Osteocyte (in vitro differentiated cells): Measurements from ENCODE around the gene PRKG1. TPM values are rescaled to one million over a fixed set of nuclear protein-coding genes. Genes with fewer than 3 reads are reported as not detected.

ENCODE experiments used
- DNase-seq: peaks from one replicate; pipeline ENCODE4 v3.0.0; 2021; ENCODE audit warnings: mixed read lengths; ENCODE audit not compliant: unreplicated experiment; ENCODE audit errors: extremely low spot score
- H3K27ac Mint-ChIP-seq: one replicate; pipeline ENCODE4 v1.8.0; 2021; ENCODE audit warnings: mild to moderate bottlenecking, mixed read lengths; ENCODE audit not compliant: unreplicated experiment
- H3K27me3 Mint-ChIP-seq: one replicate; pipeline ENCODE4 v1.8.0; 2021; ENCODE audit warnings: mixed read lengths; ENCODE audit not compliant: unreplicated experiment
- H3K36me3 Mint-ChIP-seq: one replicate; pipeline ENCODE4 v1.8.0; 2021; ENCODE audit warnings: mixed read lengths; ENCODE audit not compliant: unreplicated experiment
- H3K4me1 Mint-ChIP-seq: one replicate; pipeline ENCODE4 v1.8.0; 2021; ENCODE audit warnings: mixed read lengths; ENCODE audit not compliant: unreplicated experiment
- H3K4me3 Mint-ChIP-seq: one replicate; pipeline ENCODE4 v1.8.0; 2021; ENCODE audit warnings: mild to moderate bottlenecking, moderate library complexity, mixed read lengths; ENCODE audit not compliant: unreplicated experiment
- H3K9me3 Mint-ChIP-seq: one replicate; pipeline ENCODE4 v1.8.0; 2021; ENCODE audit warnings: mixed read lengths; ENCODE audit not compliant: unreplicated experiment
- CTCF ChIP-seq: fragments of 200-600 bp; sonication (generic); IDR thresholded peaks from 2 replicates; pipeline ENCODE4 v1.5.0; 2021; ENCODE audit warnings: antibody characterized with exemption, mild to moderate bottlenecking, moderate library complexity
- total RNA-seq: library from RNA; stranded (reverse); gene quantifications from 2 replicates; pipeline ENCODE4 v1.2.1, GENCODE V29; 2021

PRKG1 gene
- total RNA-seq, 1 donor from 2014 or later: 10.8 TPM

GRCh38 chr10:51188866-51189265 is 114.6 kb downstream of the PRKG1 start:
- no peaks in the 10 kb centered on the region for H3K36me3 Mint-ChIP-seq
- H3K27ac Mint-ChIP-seq: no peak overlapping the region
- no peaks in the 10 kb centered on the region for H3K9me3 Mint-ChIP-seq
- peaks cover 11% of the 10 kb centered on the region for H3K4me1 Mint-ChIP-seq
- no peaks in the 10 kb centered on the region for H3K27me3 Mint-ChIP-seq
- no peak overlapping the region for H3K4me3 Mint-ChIP-seq
- DNase-seq: no peak
- no peak for TF ChIP-seq CTCF

- Mint-ChIP-seq H3K4me1 (peaks cover 3% of the 10 kb centered on the region), H3K4me3 (no peak overlapping the region), H3K27ac (no peak overlapping the region), H3K36me3 (no peaks in the 10 kb centered on the region), H3K27me3 (no peaks in the 10 kb centered on the region), H3K9me3 (no peaks in the 10 kb centered on the region)
- TF ChIP-seq CTCF: no peak
- no peak for DNase-seq
Observed at GRCh38 chr10:51196508-51197175, 122.4 kb downstream of the PRKG1 start.

GRCh38 chr10:51198170-51198569 is 123.9 kb downstream of the PRKG1 start:
- Mint-ChIP-seq H3K27me3 (no peaks in the 10 kb centered on the region), H3K27ac (no peak overlapping the region), H3K4me3 (no peak overlapping the region), H3K36me3 (no peaks in the 10 kb centered on the region), H3K9me3 (no peaks in the 10 kb centered on the region), H3K4me1 (no peaks in the 10 kb centered on the region)
- no peak for DNase-seq
- TF ChIP-seq CTCF: no peak

- no peak for TF ChIP-seq CTCF
- no peak overlapping the region for H3K4me3 Mint-ChIP-seq
- DNase-seq: no peak
- no peak overlapping the region for H3K27ac Mint-ChIP-seq
- H3K9me3 Mint-ChIP-seq: no peaks in the 10 kb centered on the region
- no peaks in the 10 kb centered on the region for H3K27me3 Mint-ChIP-seq
- peaks cover 4% of the 10 kb centered on the region for H3K4me1 Mint-ChIP-seq
- H3K36me3 Mint-ChIP-seq: no peaks in the 10 kb centered on the region
Observed at GRCh38 chr10:51201947-51202346, 127.7 kb downstream of the PRKG1 start.

- DNase-seq: no peak
- H3K27me3 Mint-ChIP-seq: no peaks in the 10 kb centered on the region
- no peak overlapping the region for H3K27ac Mint-ChIP-seq
- peaks cover 4% of the 10 kb centered on the region for H3K4me1 Mint-ChIP-seq
- H3K4me3 Mint-ChIP-seq: no peak overlapping the region
- no peaks in the 10 kb centered on the region for H3K9me3 Mint-ChIP-seq
- no peak for TF ChIP-seq CTCF
- no peaks in the 10 kb centered on the region for H3K36me3 Mint-ChIP-seq
Observed at GRCh38 chr10:51203359-51203758, 129.1 kb downstream of the PRKG1 start.
